B cell (primary cell): ENCODE data around the gene CNTN4.

Experiments used
- EZH2 ChIP-seq: IDR thresholded peaks from 2 replicates; pipeline ENCODE4 v1.6.1; 2012; ENCODE audit warnings: borderline replicate concordance, low read depth, mild to moderate bottlenecking, moderate library complexity, low read length; ENCODE audit not compliant: insufficient read depth, poor library complexity, severe bottlenecking
- TF ChIP-seq, protein P1 (sequence below): fragments of 200-600 bp; IDR thresholded peaks from one replicate; pipeline ENCODE4 v1.8.0; 2022; ENCODE audit warnings: antibody characterized with exemption, mild to moderate bottlenecking

DNA sequence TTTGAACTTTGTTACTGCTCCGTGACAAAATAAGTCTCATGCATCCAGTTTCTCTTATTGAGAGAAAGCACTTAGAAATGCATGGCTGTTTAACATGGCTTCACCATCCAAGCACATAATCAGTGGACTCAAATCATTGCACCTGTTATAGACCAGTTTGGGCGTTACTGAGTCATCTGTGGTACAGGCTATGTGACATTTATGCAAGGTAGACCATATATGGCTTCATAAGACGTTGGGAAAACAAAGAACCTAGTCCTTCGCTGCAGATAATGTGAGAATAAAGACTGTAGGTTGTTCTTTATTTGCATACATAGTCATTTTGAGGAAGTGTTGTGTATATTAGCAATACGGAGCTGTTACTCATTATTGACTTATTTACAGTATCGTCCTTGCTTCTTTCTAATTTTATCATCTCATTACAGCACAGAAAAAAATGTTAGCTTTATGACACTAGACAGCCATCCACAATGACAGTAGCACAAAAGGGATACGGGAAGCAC is 636.8 kb downstream of the CNTN4 start:
- TF ChIP-seq, protein P1, sequence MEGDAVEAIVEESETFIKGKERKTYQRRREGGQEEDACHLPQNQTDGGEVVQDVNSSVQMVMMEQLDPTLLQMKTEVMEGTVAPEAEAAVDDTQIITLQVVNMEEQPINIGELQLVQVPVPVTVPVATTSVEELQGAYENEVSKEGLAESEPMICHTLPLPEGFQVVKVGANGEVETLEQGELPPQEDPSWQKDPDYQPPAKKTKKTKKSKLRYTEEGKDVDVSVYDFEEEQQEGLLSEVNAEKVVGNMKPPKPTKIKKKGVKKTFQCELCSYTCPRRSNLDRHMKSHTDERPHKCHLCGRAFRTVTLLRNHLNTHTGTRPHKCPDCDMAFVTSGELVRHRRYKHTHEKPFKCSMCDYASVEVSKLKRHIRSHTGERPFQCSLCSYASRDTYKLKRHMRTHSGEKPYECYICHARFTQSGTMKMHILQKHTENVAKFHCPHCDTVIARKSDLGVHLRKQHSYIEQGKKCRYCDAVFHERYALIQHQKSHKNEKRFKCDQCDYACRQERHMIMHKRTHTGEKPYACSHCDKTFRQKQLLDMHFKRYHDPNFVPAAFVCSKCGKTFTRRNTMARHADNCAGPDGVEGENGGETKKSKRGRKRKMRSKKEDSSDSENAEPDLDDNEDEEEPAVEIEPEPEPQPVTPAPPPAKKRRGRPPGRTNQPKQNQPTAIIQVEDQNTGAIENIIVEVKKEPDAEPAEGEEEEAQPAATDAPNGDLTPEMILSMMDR, result no peak
- no peak for TF ChIP-seq EZH2
